NCI-H2029 treated with DMSO at 0.1 percent for 48 hours (cell line): ENCODE results near the gene C7orf33.

ENCODE experiments used
- DNase-seq: peaks from one replicate; lab custom pipeline; 2025; lab: John Stamatoyannopoulos, UW

The C7orf33 gene

DNA sequence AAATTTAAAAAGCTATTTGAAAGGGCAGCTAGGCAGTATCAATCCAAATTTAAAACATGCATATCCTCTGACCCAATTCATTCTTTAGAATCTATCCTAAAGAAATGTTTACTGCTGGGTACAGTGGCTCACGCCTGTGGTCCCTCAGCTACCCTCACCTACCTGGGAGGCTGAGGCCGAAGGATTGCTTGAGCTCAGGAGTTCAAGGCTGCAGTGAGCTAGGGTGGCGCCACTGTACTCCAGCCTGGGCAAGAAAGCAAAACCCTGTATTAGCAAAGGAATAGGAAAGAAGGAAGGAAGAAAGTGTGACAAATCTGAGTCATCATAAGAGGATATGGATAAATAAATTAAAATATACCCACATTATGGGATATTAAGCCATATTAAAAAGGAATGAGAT is 36.3 kb downstream of the C7orf33 start:
- DNase-seq = no peak

- DNase-seq = no peak
Measured at GRCh38 chr7:148628011-148628410, 37.4 kb downstream of the C7orf33 start.

DNA sequence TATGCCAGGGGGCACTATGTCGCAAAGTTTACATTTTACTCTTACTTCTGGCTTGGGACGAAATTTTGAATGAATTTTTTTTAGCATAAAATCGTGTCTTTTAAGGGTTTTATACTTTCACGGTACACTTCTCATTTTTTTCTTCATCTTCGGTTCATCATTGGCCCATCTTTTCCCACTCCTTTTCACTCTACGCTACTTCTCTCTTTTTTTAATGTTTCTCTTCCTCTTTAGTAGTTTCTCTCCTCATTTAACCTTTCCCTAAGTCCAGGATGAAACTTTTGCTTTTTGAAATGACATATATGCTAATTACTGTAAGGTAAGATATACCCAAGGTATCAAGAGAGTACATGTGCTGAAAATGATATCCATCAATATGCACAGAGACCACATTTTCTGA is 39.5 kb downstream of the C7orf33 start:
- DNase-seq = no peak

DNA sequence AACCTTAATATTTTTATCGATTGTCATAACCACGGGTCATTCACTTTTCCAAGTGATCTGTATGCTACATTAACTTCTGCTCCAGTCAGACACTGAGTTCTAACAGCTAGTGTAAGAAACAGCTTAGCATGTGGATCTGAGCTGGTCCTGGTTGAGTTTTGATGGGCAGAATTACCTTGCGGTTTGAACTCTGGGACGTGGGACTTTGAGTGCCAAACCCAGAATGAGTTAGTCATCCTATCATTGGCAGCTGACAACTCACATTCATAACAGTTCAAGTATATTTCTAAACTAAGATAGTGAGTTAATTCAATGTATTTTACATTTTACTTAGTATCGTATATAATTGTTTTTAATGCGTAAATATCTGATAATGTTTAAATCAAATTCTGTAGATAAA is 43.2 kb downstream of the C7orf33 start:
- no peak for DNase-seq

DNA sequence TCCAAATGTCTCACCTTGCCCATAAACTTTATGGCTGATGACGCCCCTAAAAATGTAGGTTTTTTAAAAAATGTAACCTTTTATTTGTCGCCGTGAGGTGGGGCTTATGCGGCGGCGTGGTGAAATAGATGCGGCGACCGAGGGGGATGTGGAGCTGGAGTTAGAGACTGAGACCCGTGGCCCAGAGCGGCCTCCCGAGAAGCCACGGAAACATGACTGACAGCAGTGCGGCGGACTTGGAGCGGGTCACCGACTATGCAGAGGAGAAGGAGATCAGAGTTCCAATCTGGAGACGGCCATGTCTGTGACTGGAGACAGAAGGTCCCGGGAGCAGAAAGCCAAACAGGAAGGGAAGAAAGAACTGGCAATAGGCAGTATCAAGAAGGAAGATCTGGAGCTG is 46.5 kb downstream of the C7orf33 start:
- DNase-seq = no peak

GRCh38 chr7:148645898-148646297 is 55.3 kb downstream of the C7orf33 start:
- DNase-seq = no peak

DNA sequence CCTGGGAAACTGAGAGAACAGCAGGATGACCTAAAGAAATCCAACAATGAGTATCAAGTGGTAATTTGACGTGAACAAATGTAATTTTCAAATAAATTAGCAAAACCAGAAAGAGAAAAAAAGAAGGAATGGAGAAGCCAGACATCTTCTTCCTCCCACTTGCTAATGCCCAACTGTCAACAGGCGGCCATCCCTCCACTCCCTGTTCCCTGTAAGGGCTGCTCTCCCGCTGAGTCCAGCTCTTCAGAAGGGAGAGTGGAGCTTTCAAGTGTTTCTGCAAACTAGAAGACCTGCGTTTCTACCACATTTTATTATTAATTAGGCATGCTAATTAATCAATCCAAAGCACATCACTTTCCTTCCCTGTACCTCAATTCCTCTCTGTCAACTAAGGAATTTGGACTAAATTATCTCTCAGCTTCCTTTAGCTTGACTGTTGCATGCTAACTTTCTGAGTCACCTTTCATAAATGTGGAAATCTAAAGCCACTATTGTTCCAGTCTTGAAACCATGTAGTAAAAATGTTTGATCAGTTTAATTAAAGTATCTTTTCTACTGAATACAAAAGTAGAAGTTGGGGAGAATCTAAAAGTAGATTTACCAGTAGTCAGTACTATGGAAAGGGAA is 59.8 kb downstream of the C7orf33 start:
- no peak for DNase-seq

- no peak for DNase-seq
Measured at GRCh38 chr7:148652773-148653172, 62.2 kb downstream of the C7orf33 start.

DNA sequence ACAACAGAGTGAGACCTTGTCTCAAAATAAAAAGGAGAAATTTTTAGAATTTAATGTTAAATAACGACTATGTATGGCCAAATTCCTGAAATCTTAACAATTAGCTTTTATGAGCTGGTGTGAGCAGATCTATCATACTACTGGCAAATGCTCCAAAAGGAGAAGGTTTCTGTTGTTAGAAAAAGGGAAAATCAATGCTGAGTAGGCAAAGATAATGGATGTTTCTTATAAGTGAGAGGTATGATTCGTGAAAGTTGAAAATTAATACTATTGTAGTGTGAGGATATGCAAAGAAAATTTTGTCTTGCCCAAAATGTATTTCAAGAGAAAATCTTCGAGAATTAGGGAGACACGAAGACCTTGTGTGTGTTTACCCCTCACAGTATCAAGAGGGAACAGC is 67.4 kb downstream of the C7orf33 start:
- no peak for DNase-seq

DNA sequence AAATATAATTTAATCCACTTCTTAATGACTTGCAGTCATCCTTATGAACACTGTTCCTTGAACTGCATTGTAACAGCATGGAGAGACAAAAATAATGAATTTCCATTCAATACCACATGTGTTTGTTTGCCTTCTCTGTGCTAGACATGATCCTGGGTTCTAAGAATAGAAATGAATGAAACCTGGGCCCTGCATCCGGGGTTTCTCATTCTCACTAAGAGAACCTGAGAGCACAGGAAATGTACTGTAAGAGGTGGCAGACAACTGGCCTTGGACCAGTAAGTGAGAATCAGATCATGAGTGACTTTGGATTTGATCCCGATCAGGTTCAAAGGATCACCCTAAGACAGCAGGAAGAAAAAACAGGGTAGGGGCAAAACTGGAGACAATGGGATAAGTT is 70.9 kb downstream of the C7orf33 start:
- no peak for DNase-seq

- no peak for DNase-seq
Measured at GRCh38 chr7:148662646-148663045, 72.1 kb downstream of the C7orf33 start.

DNA sequence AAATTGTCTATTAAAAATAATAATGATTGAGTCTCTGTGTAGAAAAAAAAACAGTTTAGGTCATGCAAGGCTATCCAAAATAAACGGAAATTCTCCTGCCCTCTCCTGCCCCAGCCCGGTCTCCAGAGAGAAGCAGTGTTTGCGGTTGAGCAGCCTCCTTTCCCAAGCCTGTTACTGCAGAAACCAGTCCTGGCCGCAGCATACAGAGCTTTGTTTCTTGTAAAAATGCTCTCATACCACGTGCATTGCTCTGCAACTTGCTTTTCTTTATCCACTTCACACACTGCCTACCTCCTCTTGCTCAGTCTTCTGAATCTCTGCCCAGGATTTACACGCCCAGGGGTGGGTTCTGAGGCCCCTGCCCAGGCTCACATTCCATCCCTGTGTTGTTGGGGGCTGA is 73.8 kb downstream of the C7orf33 start:
- DNase-seq = no peak

DNA sequence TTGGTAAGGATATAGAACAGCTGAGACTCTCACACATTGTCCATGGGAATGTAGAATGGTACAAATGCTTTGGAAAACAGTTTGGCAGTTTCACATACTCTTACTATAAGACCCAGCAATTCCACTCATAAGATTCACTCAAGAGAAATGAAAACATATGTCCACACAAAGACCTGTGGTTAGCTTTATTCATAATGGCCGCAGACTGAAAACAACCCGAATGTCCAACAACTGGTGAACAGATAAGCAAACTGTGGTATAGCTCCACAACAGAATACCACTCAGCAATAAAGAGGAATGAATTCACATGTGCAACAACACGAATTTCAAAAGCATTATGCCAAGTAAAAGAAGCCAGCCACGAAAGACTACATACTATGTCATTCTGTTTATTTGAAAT is 74.7 kb downstream of the C7orf33 start:
- no peak for DNase-seq
